ENCODE measurements around the gene COPS2.

COPS2 gene

GRCh38 chr15:49145651-49146609 lies 9.5 kb downstream of the COPS2 start:
- peak in 1 of 2 experiments; percentile 44 for DNase-seq (ENCODE audit: low read depth in 1 of 2, low spot score in 1 of 2)

GRCh38 chr15:49137861-49138260 lies 17.5 kb downstream of the COPS2 start:
- TF ChIP-seq GABPA (IDR thresholded peaks at IDR 0.05; ENCODE audit: low read depth) (no peak), REST (IDR thresholded peaks at IDR 0.05; ENCODE audit: insufficient replicate concordance, low read depth) (no peak), POLR2AphosphoS5 (IDR thresholded peaks at IDR 0.05; ENCODE audit: low read depth) (no peak)
- DNase-seq (ENCODE audit: low read depth in 1 of 2, low spot score in 1 of 2), result no peak
- Histone ChIP-seq H3K27ac (replicated peaks) (no peak overlapping the region), H3K4me3 (replicated peaks; ENCODE audit: insufficient read depth, low read length) (no peak overlapping the region), H3K27me3 (ENCODE audit: insufficient read depth, poor library complexity, severe bottlenecking) (no peaks in the 10 kb centered on the region)

More at GRCh38 chr15:49145651-49146609, 9.5 kb downstream of the COPS2 start:
- no peak overlapping the region for H3K4me3 ChIP-seq (replicated peaks; ENCODE audit: insufficient read depth, low read length)
- H3K27ac ChIP-seq (replicated peaks), result no peak overlapping the region
- no peaks in the 10 kb centered on the region for H3K27me3 ChIP-seq (ENCODE audit: insufficient read depth, poor library complexity, severe bottlenecking)
- TF ChIP-seq GABPA (IDR thresholded peaks at IDR 0.05; ENCODE audit: low read depth) (no peak), CTCF (IDR thresholded peaks at IDR 0.05; ENCODE audit: insufficient read depth, low read length) (peak; percentile 51), POLR2AphosphoS5 (IDR thresholded peaks at IDR 0.05; ENCODE audit: low read depth) (no peak), REST (IDR thresholded peaks at IDR 0.05; ENCODE audit: insufficient replicate concordance, low read depth) (no peak), SPI1 (IDR thresholded peaks at IDR 0.05; ENCODE audit: borderline replicate concordance, low read depth) (no peak)

GRCh38 chr15:49135911-49136310 lies 19.5 kb downstream of the COPS2 start:
- no peak overlapping the region for H3K27ac ChIP-seq (replicated peaks)
- TF ChIP-seq REST (IDR thresholded peaks at IDR 0.05; ENCODE audit: insufficient replicate concordance, low read depth), result no peak
- no peak for DNase-seq (ENCODE audit: low read depth in 1 of 2, low spot score in 1 of 2)
- no peak overlapping the region for H3K4me3 ChIP-seq (replicated peaks; ENCODE audit: insufficient read depth, low read length)
- no peaks in the 10 kb centered on the region for H3K27me3 ChIP-seq (ENCODE audit: insufficient read depth, poor library complexity, severe bottlenecking)

GRCh38 chr15:49135342-49135857 lies 20.0 kb downstream of the COPS2 start:
- no peak overlapping the region for H3K27ac ChIP-seq (replicated peaks)
- H3K27me3 ChIP-seq (ENCODE audit: insufficient read depth, poor library complexity, severe bottlenecking), result no peaks in the 10 kb centered on the region
- no peak overlapping the region for H3K4me3 ChIP-seq (replicated peaks; ENCODE audit: insufficient read depth, low read length)
- TF ChIP-seq REST (IDR thresholded peaks at IDR 0.05; ENCODE audit: insufficient replicate concordance, low read depth) (no peak), CTCF (IDR thresholded peaks at IDR 0.05; ENCODE audit: insufficient read depth, low read length) (no peak), GABPA (IDR thresholded peaks at IDR 0.05; ENCODE audit: low read depth) (no peak), SPI1 (IDR thresholded peaks at IDR 0.05; ENCODE audit: borderline replicate concordance, low read depth) (no peak), POLR2AphosphoS5 (IDR thresholded peaks at IDR 0.05; ENCODE audit: low read depth) (no peak)
- no peak for DNase-seq (ENCODE audit: low read depth in 1 of 2, low spot score in 1 of 2)
